Stimulated activated CD4-positive, alpha-beta T cell treated with anti-CD3 and anti-CD28 coated beads, Interleukin-1b, Interleukin-23, amount 100 ng/mL, for 4 hours (primary cell): ENCODE data around the gene CDH13.
"Not testable (repeated sequence)": the region's sequence is repeated elsewhere in the genome, so short reads cannot be mapped to it uniquely, and the experiment has no call there.

Experiments
- DNase-seq, 2 donors: peaks; one replicate each; pipeline ENCODE4 v3.0.0-alpha.2; 2020; ENCODE audit warnings: low read depth in 2 of 2

Gene CDH13

DNA sequence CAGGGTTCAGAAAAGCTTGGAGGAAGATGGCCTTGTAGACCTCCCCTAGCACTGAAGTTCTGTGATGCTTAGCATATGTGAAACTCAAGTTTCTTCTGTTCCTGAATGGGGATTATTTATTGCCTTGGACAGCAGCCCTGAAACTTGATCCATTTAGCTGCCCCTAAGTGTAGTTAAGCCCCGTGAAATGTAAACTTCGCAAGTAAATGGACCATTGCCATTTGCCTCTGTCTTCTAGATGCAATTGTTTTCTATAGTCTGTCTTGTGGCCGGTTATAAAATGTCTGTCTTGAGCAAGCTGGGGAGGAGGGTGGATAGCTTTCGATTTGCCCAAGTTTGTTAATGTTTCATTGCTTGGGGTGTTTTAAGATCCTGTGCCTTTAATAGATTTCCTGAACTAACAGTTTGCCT, 261.8 kb downstream of the CDH13 start:
- no peak for DNase-seq

DNA sequence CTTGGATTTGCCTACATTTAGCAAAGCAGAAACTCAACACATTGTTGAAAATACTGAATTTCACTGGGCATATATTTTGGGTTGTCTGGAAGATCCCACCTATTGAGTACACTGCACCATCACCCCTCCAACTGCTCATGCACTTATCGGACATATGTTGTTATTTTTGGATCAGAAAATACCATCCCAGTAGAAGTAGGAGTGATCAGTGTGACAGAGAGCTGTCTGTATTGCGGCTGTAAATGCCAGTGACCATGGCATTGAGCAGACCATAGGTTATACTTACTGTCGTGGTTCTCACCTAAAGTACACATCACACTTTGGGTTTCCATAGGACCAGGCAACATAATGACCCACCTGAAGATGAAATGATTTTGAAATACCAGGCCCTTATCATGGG, 264.7 kb downstream of the CDH13 start:
- DNase-seq, result no peak

DNA sequence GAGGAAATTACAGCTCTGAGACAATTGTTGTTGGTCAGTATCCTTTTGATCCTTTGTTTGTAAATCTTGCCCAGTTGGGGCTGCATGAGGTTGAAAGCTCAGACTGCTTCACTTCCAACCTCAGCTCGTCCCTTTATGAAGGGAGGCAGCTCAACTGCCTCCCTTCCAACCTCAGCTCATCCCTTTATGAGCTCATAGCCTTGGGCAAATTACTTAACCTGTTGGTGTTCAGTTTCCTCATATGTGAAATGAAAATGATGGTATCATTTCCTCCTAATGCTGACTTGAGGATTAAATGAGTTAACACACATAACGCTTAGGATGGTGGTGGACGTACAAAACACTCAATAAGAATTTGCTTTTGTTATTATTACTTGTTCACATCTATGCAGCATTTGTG, 265.1 kb downstream of the CDH13 start:
- no peak for DNase-seq

DNA sequence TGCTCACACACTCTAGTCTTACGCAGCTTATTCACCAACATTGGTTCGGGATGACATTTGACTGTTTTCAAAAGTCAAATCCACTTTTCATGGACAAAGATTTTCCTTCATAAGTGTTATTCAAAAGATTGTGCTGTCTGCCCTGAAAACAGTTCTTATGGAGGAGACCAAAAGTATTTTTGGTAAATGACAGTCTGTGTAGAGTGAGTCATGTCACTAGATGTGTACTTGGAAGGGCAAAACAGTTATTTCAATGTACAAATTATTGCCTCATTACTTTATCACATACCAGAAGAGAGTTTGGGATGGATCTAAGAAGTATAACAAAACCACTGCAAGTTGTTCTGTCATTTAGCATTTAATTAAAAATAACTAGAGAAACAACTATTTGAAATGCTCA, 265.6 kb downstream of the CDH13 start:
- DNase-seq, result no peak

DNA sequence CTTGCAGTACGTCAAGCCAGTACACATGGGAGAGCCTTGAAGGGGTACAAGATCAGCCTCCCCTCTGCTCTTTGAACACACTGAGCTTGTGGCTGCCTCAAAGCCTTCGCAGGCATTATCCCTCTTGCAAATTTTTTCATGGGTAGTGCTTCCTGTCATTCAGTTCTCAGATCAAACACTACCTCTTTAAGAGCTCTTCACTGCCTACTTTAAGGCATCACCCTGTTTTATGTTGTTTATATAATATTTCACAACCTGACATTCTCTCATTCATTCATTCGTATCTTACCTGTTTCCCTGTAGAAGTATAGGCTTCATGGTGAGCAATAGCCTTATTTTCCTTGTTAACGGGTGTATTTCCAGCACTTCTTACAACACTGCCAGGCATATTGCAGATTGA, 269.1 kb downstream of the CDH13 start:
- no peak for DNase-seq

DNA sequence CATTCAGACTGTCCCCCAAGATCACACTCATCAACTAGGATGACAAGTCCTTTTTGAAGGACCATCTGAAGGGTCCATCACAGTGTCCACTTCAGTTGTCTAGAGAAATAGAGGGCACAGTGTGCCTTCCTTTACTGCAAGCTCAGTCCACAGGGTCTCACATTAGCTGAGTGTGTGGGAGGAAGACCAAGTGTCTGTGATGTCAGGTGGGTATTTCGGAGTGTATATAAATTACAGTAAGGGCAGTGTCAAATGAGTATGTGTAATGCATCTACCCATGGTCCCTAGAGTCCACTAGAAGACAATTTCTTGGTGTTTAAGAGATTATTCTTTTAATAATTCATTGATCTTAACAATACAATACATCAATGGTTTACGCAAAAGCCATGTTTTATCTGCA, 272.2 kb downstream of the CDH13 start:
- no peak for DNase-seq

DNA sequence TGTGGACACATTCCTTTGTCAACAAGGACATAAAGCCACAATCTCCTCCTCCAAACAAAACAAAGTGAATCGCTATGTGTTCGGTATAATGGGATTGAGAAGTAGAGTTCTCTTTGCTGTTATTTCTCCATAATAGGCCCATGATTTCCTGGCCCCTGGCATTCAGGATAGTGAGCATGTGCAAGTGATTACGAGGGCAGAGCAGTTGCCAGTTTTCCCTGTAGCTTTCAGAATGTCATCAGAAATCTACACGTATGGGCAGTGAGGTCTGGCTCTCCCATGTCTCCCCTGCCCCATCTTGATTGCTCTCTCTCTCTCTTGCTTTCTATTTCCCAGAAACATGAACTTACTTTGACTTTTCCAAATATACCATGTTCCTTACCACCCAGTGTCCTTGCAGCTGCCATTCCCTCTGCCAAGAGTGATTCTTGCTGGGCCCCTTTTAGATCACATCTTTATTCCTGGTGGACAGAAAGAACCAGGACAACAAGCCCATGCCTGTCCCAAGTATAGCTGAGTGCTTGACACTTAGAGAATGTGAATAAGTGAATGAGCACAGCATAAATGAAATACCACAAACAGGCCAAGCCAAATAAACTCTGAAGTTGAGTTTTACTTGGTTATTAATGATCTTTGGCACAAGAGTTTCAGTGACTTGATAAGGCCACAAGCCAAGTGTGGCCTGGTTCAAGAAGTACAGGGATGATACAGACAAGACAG, 273.1 kb downstream of the CDH13 start:
- no peak for DNase-seq

DNA sequence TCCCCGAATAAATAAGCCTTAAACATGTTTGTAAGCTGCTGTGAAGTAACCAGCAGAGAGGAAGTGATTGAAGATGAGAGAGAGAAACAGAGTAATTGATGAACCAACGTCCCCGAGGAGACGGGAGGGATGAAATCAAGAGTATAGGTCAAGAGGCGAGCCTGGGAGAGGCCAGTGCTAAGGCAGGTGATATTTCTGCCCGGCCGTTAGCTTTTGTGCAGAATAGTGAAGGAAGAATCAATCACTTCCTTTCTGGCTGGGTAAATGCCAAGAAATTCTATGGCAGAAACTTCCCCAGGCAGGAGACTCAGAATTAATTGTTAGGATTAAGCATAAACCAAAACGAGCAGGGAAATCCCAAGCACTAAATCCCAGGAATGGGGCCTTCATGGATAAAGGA, 273.8 kb downstream of the CDH13 start:
- DNase-seq, result no peak

DNA sequence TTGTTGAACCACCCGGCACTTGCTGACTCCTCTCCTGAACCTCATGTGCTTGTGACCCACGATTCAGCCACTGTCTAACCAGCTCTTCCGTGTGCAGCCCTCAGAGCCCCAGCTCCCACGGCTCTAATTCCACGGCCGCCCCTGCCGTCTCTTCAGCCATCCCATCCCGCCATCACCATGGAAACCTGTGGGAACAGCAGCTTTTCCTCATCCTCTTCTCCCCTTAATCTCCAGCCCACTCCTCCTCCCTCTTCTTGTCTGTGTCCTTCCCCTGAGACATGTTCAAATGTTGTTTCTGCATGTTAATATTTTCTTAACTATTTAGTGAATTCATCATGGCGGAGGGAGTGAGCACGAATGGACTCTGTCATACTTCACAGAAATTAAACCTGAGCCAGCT, 285.2 kb downstream of the CDH13 start:
- DNase-seq, result no peak

DNA sequence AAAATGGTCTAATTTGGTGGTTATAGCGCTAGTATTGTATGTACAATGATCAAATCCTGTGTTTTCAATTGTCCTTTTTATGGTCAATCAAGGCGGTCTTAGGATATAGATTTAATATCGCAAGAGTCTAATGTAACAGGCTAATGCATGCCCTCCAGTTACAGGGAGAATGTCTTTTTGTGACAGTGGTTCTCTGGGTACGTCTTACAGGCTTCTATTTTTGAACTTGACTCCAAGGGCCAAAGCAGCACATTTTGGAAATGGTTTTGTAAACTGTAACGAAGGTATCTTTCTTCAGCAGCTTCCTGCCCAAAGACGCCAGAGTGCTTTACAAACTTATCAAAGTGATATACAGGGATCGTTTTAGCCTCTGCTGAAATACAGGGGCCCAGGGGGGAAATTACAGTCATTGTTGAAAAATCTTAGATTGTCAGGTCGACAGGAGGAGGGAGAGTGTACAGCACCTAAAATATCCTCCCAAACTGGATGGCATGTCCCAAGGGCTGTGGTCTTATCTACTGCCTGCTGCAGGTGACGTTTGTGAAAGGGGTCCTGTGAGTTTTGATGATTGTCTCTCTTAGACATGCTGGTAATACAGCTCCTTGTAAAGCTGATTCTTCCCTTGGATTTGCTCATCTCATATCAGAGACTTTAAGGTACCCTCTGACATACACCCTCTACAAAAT, 288.5 kb downstream of the CDH13 start:
- no peak for DNase-seq

DNA sequence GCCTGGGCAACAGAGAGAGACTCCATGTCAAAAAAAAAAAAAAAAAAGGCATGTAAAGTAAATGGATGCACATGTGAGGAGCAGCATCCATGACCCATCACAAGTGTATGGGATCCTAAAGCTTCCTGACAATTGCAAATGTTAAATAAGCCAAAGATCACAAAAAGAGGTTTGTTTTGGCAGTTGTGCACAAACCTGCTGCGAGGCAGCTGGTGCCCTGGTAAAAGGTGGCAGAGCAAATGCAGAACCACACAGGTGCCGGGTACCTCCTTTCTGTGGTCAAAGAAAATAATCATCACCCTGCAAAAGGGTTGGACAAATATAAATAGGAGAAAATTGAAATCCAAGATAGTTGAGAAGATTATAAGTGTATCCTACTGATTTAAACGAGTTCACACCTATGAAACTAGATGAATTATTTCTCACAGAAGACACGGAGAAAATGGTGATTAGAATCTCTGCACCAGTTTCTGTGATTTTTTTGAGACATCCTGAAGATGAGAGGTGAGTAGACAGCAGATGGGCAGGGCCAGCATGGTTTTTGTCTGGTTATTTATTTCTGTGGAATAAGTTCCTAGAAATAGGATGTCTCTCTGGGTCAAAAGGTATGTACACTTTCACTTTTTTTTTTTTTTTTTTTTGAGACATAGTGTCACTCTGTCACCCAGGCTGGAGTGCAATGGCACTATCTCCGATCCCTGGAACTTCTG, 291.3 kb downstream of the CDH13 start:
- DNase-seq, result no peak

DNA sequence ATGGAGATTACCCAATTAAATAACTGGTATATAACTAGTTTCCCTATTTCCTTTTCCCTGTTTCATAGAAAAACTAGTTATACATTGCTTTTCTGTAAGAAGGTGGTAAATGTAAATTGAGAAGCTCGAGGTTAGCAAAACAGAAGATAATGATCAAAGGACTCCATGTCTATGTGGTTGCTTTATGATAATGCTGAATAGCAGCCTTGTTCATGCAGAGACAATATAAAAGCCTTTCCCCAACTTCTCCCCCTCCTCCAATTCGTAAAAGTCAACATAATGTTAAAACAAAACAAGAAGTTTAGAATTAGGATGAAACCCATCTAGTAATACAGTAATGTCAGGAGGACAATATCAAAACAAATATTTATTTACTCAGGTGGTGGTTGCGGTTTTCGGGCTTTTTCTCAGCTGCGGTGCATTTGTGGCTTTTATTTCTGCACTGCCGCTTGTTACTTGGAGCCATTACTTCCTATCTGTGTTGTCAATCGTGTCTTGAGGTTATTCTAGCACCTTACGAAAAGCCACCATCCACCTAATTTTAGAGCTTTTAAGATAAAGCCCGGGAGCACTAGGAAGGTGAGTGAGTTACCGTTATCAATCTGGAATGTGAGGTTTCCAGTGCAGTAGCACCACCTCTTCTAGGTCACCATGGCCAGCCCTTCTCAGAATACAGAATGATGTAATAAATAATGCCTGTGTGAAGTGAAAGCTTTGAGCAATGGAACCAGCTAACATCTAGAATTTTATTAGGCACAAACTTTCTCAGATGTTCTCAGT, 297.5 kb downstream of the CDH13 start:
- DNase-seq, result no peak

DNA sequence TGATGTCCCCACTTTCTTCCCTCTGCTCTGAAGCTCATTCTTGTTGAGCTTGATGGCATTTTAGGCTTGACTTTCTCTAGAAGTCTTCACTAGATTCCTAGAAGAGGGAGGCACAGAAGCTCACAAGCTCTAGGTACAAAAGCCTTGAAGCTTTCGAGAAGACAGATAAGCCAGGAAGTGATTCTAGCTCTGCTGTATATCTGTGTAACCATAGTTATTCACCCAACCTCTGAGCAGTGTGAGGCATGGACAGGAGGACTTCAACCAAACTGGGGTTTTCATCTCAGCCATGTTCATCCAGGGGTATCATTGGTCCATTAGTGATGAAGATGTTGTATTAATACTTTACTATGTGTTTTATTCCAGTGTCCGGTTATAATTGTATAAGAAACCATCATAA, 299.7 kb downstream of the CDH13 start:
- no peak for DNase-seq

DNA sequence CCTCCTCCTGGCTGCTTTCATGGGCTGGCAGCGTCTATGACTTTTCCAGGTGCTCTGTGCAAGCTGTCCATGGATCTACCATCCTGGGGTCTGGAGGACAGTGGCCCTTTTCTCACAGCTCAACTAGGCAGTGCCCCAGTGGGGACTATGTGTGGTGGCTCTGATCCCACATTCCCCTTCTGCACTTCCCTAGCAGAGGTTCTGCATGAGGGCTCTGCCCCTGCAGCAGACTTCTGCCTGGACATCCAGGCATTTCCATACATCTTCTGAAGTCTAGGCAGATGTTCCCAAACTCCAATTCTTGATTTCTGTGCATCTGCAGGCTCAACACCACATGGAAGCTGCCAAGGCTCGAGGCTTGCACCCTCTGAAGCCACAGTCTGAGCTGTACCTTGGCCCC, 307.2 kb downstream of the CDH13 start:
- DNase-seq, result not testable (repeated sequence)

DNA sequence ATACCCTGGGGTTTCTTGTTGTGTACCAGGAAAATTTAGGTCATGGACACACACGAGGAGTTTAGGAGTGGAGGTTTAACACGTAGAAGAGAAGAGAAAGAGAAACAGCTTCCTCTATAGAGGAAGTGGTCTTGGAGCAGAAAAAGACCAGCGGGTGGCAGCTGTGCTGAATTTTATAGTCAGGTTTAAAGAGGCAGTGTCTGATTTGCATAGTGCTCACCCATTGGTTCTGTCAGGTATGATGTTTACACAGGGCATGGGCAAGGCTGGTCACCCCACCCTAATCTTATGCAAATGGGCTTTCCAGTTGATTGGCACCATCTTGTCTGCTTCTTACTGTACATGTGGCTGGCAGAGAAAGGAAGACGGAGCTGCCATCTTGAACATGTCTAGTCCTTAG, 309.0 kb downstream of the CDH13 start:
- no peak for DNase-seq

DNA sequence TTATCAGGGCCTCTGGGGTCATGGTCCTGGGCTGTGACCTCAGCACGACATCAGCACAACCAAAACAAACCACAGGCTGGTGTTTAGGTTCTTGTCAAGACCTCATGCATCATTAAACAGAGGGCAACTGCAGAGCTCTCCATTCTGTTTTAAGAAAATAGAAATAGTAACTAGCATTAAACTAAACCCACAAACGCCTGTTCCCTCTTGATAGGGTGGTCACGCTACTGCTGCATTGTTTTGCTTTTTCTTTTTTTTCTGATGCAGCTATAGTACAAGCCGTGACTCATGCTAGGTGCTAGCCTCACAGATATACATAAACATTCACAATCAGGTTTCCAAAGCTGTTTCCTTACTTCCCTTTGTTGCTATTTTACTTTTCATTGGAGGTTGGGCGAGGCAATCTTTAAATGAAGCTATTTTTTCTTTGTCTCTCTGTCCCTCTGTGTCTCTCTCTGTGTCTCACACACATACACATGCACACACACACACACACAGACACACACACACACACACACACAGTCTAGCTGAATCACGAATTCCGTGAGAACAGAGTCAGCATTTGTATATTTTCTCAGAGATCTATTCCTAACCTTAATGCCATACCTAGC, 310.3 kb downstream of the CDH13 start:
- DNase-seq, result no peak

DNA sequence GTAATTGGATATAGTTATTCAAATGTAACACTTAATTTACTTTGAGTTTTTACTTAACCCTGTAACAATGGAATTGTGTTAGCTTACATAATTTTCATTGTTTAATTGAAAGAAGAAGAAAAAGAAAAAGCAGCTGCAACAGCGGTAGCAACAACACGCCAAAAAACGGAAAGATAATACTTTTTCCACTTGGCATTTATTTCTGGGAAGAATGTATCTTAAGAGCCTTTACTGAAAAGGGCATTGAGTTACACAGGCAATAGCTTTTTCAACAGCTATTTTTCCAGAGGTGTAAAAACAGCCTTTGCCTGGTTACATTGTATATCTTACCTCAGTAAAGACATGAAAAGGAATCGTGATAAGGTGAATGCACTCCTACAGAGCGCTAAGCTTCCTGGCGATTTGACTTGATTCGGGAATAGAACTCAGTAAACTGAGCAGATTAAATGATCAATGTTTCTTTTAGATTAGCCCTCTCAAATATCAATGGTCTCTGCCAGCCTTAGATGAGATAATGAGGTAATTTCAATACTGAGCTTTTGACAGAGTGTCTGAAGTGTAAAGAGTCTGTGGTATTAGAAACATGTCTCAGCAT, 311.3 kb downstream of the CDH13 start:
- no peak for DNase-seq

DNA sequence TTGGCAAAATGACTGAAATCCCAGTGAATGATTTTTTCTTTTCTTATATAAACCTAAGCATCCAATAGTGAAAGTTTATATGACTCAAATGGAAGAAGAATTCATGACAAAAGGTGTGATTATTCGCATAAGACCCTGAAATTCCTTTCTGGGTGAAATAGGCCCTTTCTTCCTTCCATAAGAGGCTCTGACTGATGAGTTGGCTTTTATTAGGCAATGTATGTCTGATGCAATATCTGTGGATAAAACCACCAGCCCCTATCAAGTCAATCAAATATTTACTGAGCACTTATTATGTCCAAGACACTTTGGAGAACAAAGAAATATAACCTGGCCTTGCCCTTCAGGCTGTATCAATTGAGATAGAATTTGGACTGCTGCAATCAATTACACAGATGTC, 316.6 kb downstream of the CDH13 start:
- no peak for DNase-seq

DNA sequence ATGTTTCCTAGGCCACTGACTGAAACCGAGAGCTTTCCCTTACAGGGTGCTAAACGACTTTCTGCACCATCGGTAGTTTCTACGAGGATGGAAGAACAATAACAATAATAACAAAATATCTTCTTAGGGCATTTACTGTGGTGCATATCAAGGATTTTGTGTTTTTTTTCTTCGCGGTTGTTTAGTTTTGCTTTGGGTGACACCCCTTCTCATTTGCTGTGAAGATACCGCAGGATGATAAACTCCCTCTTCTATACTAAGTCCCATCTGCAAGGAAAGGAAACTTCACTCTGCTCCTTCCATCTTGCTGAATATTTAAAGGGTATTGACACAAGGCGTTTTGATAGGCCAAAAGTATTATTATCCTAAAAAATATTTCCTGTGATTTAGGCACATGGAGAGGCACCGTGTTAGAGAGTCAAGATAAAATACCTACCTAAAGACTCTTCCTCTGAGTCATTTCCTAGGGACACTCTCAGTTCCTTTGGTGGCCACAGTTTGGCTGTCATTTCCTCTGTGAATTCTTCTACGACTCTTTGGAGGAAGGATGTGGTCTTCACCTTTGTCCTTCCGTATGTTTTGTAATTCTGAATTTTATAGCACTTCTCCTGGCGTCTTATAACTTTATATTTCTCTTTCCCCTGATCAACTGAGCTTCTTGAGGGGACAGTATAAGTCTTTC, 318.8 kb downstream of the CDH13 start:
- no peak for DNase-seq

DNA sequence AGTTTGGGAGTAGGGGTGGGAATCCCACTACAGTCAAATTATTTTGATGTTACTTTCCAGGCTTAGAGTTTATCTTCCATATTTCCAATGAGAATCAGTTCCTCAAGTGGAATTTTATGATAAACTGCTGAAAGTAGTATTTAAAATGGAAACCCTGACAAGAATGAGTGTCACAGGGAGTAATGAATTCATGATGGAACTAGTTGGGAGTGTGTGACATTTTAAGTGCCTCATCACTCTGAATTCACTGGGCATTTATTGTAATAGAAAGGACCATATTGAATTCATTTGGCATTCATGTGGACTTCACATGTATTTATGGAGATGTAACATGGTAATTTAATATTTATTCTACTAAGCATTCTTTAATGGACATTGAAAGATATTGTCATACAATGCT, 320.9 kb downstream of the CDH13 start:
- DNase-seq, result no peak

DNA sequence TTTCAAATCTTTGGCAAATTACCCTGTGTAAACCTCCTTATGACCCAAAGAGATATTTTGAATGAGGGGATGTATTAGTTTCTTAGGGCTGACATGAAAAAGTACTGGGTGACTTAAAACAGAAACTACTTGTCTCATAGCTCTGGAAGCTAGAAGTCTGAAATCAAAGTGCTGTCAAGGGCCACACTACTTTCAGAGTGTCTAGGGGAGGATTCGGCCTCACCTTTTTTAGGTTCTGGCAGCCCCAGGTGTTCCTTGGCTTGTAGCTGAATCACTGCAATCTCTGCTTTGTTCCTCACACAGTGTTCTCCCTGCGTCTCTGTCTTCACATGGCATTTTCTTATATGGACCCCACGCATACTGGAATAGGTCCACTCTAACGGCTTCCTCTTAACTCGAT, 322.2 kb downstream of the CDH13 start:
- no peak for DNase-seq
